ENCODE measurements around the gene GSTK1. TPM values are rescaled to one million over a fixed set of nuclear protein-coding genes. Genes with fewer than 3 reads are reported as not detected.
"Not testable (repeated sequence)": the region's sequence is repeated elsewhere in the genome, so short reads cannot be mapped to it uniquely, and the experiment has no call there.

GSTK1 gene
- 69.7 and 79.9 TPM in 2 replicates for total RNA-seq (2022)
- Bru-seq, nascent RNA = percentile 63 among the genes with signal in this experiment
- percentile 84 among the genes with signal in this experiment for BruChase-seq, experiment 1, labeled RNA remaining after a 6-hour chase
- percentile 76 among the genes with signal in this experiment for BruChase-seq, experiment 2, labeled RNA remaining after a 2-hour chase
- long read RNA-seq, transcript GSTK1-207 (7 exons, 1,185 nt) = minor isoform, 14 of 134 reads
- long read RNA-seq, transcript GSTK1-201 (8 exons, 1,044 nt) = major isoform, 94 of 134 reads
- long read RNA-seq, partial matches to known transcripts = 7 of 134 reads
- long read RNA-seq, other reads (novel, unspliced or antisense) = 17 of 134 reads

DNA sequence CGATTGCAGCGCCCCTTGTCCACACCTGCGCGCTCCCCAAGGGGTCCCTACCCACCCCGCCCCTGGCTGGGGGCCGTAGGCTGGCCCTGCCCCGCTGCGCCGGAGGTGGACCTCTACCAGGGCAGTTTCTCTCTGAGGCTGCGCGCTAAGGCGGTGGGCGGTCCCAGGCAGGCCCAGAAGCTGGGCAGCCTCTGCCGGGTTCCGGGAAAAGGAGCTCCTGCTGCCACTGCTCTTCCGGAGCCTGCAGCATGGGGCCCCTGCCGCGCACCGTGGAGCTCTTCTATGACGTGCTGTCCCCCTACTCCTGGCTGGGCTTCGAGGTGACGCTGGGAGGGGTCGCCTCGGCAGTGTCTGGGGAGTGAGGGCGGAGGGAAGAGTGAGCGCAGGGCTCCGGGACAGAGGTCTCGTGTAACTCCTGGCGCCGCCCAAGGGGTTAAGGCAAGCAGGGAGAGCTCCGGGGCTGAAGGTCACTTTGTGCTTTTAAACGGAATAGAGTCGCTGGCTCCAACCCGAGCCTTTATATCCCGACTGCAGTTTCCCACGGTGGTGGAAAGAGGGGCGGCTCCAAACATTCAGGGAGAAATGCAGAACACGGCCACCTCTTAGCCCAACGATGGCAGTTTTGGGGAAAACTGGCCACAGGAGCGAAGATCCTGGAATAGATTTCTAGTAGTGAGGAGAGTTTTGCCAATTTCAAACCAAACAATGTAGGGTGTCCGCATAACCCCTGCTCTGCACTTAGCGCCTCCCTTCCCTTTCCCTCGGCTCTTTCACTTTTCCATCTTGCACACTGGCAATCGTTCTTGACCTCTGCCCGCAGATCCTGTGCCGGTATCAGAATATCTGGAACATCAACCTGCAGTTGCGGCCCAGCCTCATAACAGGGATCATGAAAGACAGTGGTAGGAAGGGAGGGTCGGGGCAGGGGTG, at the start of gene GSTK1:
Gene GSTK1, plus strand, starts transcription at position 176 of the 930 bp plus-strand sequence. Its CDS starts 73 bp downstream, at position 249.
- TF ChIP-seq, protein P1, sequence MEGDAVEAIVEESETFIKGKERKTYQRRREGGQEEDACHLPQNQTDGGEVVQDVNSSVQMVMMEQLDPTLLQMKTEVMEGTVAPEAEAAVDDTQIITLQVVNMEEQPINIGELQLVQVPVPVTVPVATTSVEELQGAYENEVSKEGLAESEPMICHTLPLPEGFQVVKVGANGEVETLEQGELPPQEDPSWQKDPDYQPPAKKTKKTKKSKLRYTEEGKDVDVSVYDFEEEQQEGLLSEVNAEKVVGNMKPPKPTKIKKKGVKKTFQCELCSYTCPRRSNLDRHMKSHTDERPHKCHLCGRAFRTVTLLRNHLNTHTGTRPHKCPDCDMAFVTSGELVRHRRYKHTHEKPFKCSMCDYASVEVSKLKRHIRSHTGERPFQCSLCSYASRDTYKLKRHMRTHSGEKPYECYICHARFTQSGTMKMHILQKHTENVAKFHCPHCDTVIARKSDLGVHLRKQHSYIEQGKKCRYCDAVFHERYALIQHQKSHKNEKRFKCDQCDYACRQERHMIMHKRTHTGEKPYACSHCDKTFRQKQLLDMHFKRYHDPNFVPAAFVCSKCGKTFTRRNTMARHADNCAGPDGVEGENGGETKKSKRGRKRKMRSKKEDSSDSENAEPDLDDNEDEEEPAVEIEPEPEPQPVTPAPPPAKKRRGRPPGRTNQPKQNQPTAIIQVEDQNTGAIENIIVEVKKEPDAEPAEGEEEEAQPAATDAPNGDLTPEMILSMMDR (IDR thresholded peaks at IDR 0.05; ENCODE audit: unreplicated experiment) = no peak
- BruUV-seq (replicated peaks) = TSS peak; percentile 34
- Mint-ChIP-seq H3K27ac (ENCODE audit: low read depth, unreplicated experiment) (peak within 1 kb of the TSS; percentile 92), H3K27me3 (ENCODE audit: insufficient read depth, unreplicated experiment) (no peaks in the 10 kb centered on the region), H3K9me3 (ENCODE audit: unreplicated experiment) (no peaks in the 10 kb centered on the region), H3K36me3 (ENCODE audit: insufficient read depth, unreplicated experiment) (peaks cover 29% of the 10 kb centered on the region), H3K4me3 (ENCODE audit: unreplicated experiment) (peak within 1 kb of the TSS; percentile 98), H3K4me1 (ENCODE audit: insufficient read depth, unreplicated experiment) (peaks cover 29% of the 10 kb centered on the region)
- DNase-seq (ENCODE audit: unreplicated experiment) = peak; percentile 77
- intact Hi-C loops (cut with micrococcal nuclease) = loop anchor here (2.0 kb wide), 1 partner anchor 25 kb away; the partner anchor contains the start of gene CASP2
- ChIA-PET POLR2A (interaction anchor here (0.6 to 3.6 kb wide), 23 partner anchors 8 to 638 kb away, joined by 3 to 32 read pairs (median 5); partner anchors contain the start of genes CASP2, TCAF1 and ZYX), CTCF (interaction anchor here (0.5 to 11.8 kb wide), 13 partner anchors 13 to 1572 kb away, joined by 3 to 128 read pairs (median 5); partner anchors contain the start of genes TPK1 and ZYX)

DNA sequence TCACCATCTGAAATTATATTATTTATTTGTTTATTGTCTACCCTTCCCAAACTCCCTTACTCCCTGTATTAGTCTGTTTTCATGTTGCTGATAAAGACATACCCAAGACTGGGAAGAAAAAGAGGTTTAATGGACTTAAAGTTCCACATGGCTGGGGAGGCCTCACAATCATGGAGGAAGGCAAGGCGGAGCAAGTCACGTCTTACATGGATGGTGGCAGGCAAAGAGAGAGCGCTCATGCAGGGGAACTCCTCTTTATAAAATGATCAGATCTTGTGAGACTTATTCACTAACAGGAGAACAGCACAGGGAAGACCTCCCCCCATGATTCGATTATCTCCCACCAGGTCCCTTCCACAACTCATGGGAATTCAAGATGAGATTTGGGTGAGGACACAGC, 49.8 kb upstream of the GSTK1 start:
- intact Hi-C loops (cut with micrococcal nuclease) = loop anchor here (10.0 kb wide), 1 partner anchor 329 kb away; the partner anchor contains the start of gene TRPV6
- H3K9me3 Mint-ChIP-seq (ENCODE audit: unreplicated experiment); H3K36me3 Mint-ChIP-seq (ENCODE audit: insufficient read depth, unreplicated experiment); BruUV-seq (replicated peaks); H3K27ac Mint-ChIP-seq (ENCODE audit: low read depth, unreplicated experiment); H3K4me1 Mint-ChIP-seq (ENCODE audit: insufficient read depth, unreplicated experiment); DNase-seq (ENCODE audit: unreplicated experiment); POLR2A ChIA-PET; H3K4me3 Mint-ChIP-seq (ENCODE audit: unreplicated experiment): not testable (repeated sequence)
- CTCF ChIA-PET = interaction anchor here (0.9 to 9.8 kb wide), 8 partner anchors 11 to 218 kb away, joined by 3 to 531 read pairs (median 4); no protein-coding TSS in a partner anchor
- peaks cover 12% of the 10 kb centered on the region for H3K27me3 Mint-ChIP-seq (ENCODE audit: insufficient read depth, unreplicated experiment)

DNA sequence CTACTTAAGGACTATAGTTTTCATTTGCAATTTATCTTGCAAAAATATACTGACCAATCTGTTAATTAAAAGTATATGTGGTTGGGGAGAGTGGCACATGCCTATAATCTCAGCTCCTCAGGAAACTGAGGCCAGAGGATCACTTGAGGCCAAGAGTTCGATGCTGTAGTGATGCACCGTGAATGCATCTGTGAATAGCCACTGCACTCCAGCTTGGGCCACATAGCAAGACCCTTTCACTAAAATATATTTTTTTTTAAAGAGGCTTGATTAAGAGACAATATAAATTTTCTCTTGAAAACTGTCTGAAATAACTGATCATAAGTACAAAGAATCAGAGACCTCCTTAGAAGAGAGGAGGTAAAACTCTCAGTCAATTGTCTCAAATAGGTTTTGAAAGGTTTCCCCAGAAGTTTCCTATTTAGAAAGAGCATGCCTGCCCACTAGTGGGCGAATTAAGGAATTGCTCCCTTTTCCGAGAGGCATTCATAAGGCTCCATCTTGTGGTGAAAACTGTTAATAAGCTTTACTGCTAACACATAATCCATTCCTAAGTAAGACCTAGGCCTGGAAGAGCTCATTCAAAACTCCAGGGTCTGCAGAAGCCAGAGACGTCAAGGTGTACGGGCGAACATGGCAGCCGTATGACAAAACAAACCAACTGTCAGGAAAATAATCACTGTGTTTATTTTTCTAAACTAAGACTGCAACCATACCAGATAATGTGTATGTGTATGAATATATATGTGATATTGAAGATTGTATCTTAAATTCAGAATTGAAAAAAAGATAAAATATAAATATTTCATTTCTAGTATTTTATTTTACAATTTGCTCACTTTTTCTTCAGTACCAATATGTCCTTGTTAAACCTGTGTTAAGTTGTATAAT, 48.2 kb upstream of the GSTK1 start:
- TF ChIP-seq, protein P1 (IDR thresholded peaks at IDR 0.05; ENCODE audit: unreplicated experiment) = peak; percentile 99
- H3K27ac Mint-ChIP-seq (ENCODE audit: low read depth, unreplicated experiment) = no peak overlapping the region
- H3K4me1 Mint-ChIP-seq (ENCODE audit: insufficient read depth, unreplicated experiment) = no peaks in the 10 kb centered on the region
- BruUV-seq (replicated peaks) = no TSS peak
- DNase-seq (ENCODE audit: unreplicated experiment) = peak; percentile 89
- intact Hi-C loops (cut with micrococcal nuclease) = loop anchor here (1.0 to 10.0 kb wide), 5 partner anchors 207 to 361 kb away; partner anchors contain the start of gene TRPV6
- CTCF ChIA-PET = interaction anchor here (0.5 to 9.8 kb wide), 76 partner anchors 8 to 1482 kb away, joined by 3 to 531 read pairs (median 4); partner anchors contain the start of genes CLCN1, KEL, OR9A2 and TRPV6
- H3K4me3 Mint-ChIP-seq (ENCODE audit: unreplicated experiment) = no peak overlapping the region
- no peaks in the 10 kb centered on the region for H3K9me3 Mint-ChIP-seq (ENCODE audit: unreplicated experiment)
- POLR2A ChIA-PET = interaction anchor here (0.8 to 1.5 kb wide), 5 partner anchors 25 to 209 kb away, joined by 3 to 9 read pairs (median 3); no protein-coding TSS in a partner anchor
- H3K27me3 Mint-ChIP-seq (ENCODE audit: insufficient read depth, unreplicated experiment) = peaks cover 25% of the 10 kb centered on the region
- H3K36me3 Mint-ChIP-seq (ENCODE audit: insufficient read depth, unreplicated experiment) = no peaks in the 10 kb centered on the region

Measured in MCF 10A (cell line).